Activated CD8-positive, alpha-beta T cell treated with anti-CD3 and anti-CD28 coated beads, Interleukin-2, amount 10 ng/mL, durations not matched to agents 7 days and 5 days (primary cell): Measurements from ENCODE around the gene HIVEP2. TPM values are rescaled to one million over a fixed set of nuclear protein-coding genes. Genes with fewer than 3 reads are reported as not detected.
A peak's percentile ranks its signal among the peaks of the same experiment; 100 is the strongest.

ENCODE experiments used
- ATAC-seq: fragments of 150-1000 bp; cut with Tn5 transposase; one replicate; pipeline ENCODE4 v1.10.0; 2021; ENCODE audit warnings: moderate library complexity
- CTCF ChIA-PET: fragments of 350-600 bp; sonication (Branson Sonifier 250); formaldehyde crosslinking; loops from one replicate; lab custom pipeline; 2021; ENCODE audit warnings: antibody characterized with exemption; lab: Charles Lee
- POLR2A ChIA-PET: fragments of 350-600 bp; sonication (Branson Sonifier 250); formaldehyde crosslinking; loops from one replicate; lab custom pipeline; 2021; ENCODE audit warnings: antibody characterized with exemption; lab: Charles Lee
- DNase-seq: peaks from one replicate; pipeline ENCODE4 v3.0.0-alpha.2; 2020
- H3K27ac Mint-ChIP-seq: one replicate; pipeline ENCODE4 v1.8.0; 2021; ENCODE audit warnings: mild to moderate bottlenecking, mixed read lengths
- H3K27me3 Mint-ChIP-seq: one replicate; pipeline ENCODE4 v1.8.0; 2021; ENCODE audit warnings: low read depth, mixed read lengths
- H3K36me3 Mint-ChIP-seq: one replicate; pipeline ENCODE4 v1.8.0; 2021; ENCODE audit warnings: low read depth, mixed read lengths
- H3K4me1 Mint-ChIP-seq: one replicate; pipeline ENCODE4 v1.8.0; 2021; ENCODE audit warnings: low read depth, mixed read lengths
- H3K4me3 Mint-ChIP-seq: one replicate; pipeline ENCODE4 v1.8.0; 2021; ENCODE audit warnings: mild to moderate bottlenecking, mixed read lengths
- H3K9me3 Mint-ChIP-seq: one replicate; pipeline ENCODE4 v1.8.0; 2022; ENCODE audit warnings: mixed read lengths; ENCODE audit not compliant: insufficient read depth
- total RNA-seq, 2 experiments: library from RNA; stranded (reverse); gene quantifications; one replicate each; pipeline ENCODE4 v1.2.3, GENCODE V29; 2021

The HIVEP2 gene
- total RNA-seq, 2 experiments from 2014 or later, result 22.8 to 23.1 TPM

DNA sequence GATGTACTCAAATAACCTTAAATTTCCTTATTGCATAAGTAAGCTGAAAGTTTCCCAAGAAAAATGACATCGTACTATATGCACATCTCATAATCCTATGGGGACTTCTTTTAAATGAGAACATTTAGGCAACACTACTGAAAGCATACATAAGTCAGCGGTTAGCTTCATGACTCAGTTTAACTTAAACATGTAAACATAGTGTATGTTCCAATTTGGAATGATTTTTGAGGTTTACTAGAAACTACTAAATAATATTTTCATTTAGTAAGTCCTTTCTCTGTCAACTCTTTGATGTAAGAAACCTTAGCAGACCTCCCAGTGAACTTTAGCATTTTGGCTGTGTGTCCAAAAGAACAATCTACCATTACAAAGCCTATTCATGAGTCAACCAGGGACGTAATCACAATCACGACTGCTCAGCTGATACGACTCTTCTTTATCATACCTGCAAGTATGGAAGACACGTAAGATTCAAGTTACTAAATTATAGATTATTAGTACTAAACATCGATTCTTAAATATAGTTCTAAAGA lies 19.3 kb downstream of the HIVEP2 start:
- CTCF ChIA-PET, result interaction anchor here (1.0 to 2.3 kb wide), 10 partner anchors 9 to 85 kb away, joined by 3 to 13 read pairs (median 4); no protein-coding TSS in a partner anchor
- peaks cover 41% of the 10 kb centered on the region for H3K4me1 Mint-ChIP-seq
- H3K9me3 Mint-ChIP-seq, result no peaks in the 10 kb centered on the region
- no peak for DNase-seq
- H3K27ac Mint-ChIP-seq, result peak overlapping the region; percentile 59
- peaks cover 14% of the 10 kb centered on the region for H3K36me3 Mint-ChIP-seq
- H3K4me3 Mint-ChIP-seq, result peak overlapping the region; percentile 27
- ATAC-seq, result no peak
- POLR2A ChIA-PET, result interaction anchor here (1.0 to 6.9 kb wide), 13 partner anchors 11 to 82 kb away, joined by 3 to 69 read pairs (median 24); partner anchors contain the start of gene HIVEP2
- no peaks in the 10 kb centered on the region for H3K27me3 Mint-ChIP-seq

DNA sequence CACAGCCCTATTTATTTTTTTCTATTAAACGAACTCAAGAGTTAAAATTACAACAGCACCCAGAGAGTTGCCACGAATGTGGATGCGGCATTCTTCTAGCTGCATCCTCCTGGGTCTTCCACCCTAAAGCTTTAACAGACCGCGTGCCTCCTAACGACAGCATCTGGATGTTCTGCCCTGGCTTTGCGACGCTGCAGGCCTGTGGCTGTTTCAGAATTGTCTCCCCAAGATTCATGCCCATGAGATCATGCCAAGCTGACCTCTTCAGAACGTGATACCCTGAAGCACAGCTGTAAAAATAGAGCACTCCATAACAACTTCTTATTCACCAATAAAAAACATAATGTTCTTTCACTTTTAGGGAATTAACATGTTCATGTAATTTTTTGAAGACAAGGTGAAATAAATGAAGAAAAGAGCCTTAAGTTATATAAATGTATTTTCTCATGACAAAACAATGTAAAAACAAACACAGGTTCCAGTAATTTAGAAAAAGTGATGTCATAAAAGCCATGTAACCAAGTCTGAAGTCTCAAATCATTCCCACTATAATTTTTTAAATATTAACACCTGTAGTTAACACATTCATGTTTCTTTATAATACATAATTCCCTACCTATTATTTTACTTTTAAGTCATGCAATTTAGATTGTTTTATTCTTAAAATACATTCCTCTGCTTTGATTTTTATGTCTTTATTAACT lies 26.5 kb downstream of the HIVEP2 start:
- H3K9me3 Mint-ChIP-seq, result no peaks in the 10 kb centered on the region
- ATAC-seq, result no peak
- H3K36me3 Mint-ChIP-seq, result peaks cover 25% of the 10 kb centered on the region
- no peak for DNase-seq
- peak overlapping the region; percentile 8 for H3K27ac Mint-ChIP-seq
- H3K4me3 Mint-ChIP-seq, result no peak overlapping the region
- POLR2A ChIA-PET, result interaction anchor here (1.0 to 3.1 kb wide), 5 partner anchors 8 to 61 kb away, joined by 3 to 9 read pairs (median 4); partner anchors contain the start of gene HIVEP2
- H3K4me1 Mint-ChIP-seq, result peaks cover 56% of the 10 kb centered on the region
- CTCF ChIA-PET, result interaction anchor here (1.2 to 2.5 kb wide), 3 partner anchors 11 to 171 kb away, joined by 3 to 6 read pairs (median 3); no protein-coding TSS in a partner anchor
- H3K27me3 Mint-ChIP-seq, result no peaks in the 10 kb centered on the region

GRCh38 chr6:142916881-142917280 lies 28.1 kb downstream of the HIVEP2 start:
- ChIA-PET CTCF (interaction anchor here (0.9 to 2.2 kb wide), 4 partner anchors 9 to 224 kb away, joined by 3 to 13 read pairs (median 5); no protein-coding TSS in a partner anchor), POLR2A (interaction anchor here (0.7 to 5.2 kb wide), 2 partner anchors 10 to 30 kb away, joined by 3 to 69 read pairs; no protein-coding TSS in a partner anchor)
- no peak for ATAC-seq
- Mint-ChIP-seq H3K9me3 (no peaks in the 10 kb centered on the region), H3K36me3 (peaks cover 32% of the 10 kb centered on the region), H3K4me1 (peaks cover 68% of the 10 kb centered on the region), H3K27ac (no peak overlapping the region), H3K4me3 (no peak overlapping the region), H3K27me3 (no peaks in the 10 kb centered on the region)
- DNase-seq, result no peak

DNA sequence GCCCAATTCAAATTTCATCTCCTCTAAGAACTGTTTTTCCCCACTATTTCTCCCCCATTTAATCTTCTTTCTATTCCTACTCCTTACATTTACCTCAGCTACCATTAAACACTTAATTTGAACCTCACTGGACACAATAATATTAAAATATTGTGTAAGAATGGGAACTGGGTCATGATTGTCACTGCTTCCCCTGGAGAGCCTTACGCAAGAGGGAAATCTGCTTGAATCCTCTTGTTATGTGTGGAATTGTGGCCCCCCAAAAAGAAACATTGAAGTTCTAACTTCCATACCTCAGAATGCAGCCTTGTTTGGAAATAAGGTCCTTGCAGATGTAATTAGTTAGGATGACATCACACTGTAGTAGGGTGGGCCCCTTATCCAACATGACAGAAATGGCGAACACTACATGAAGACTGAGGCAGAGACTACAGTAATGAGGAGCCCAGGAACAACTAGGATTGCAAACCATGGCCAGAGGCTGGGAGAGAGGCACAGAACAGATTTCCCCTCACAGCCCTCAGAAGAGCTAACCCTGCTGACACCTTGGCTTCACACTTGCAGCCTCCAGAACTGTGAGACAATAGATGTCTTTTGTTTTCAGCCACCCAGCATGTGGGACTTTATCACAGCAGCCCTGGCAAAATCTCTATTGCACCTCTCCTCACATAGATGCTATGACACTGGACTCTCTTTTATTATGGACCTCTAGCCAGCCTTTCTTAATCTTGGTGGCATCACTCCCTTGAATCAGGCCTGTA lies 29.9 kb downstream of the HIVEP2 start:
- CTCF ChIA-PET, result interaction anchor here (0.7 to 2.2 kb wide), 2 partner anchors 13 to 29 kb away, joined by 3 to 7 read pairs; no protein-coding TSS in a partner anchor
- Mint-ChIP-seq H3K4me3 (no peak overlapping the region), H3K27ac (peak overlapping the region; percentile 8), H3K4me1 (peaks cover 76% of the 10 kb centered on the region), H3K36me3 (peaks cover 33% of the 10 kb centered on the region), H3K27me3 (no peaks in the 10 kb centered on the region), H3K9me3 (no peaks in the 10 kb centered on the region)
- ATAC-seq, result no peak
- no peak for DNase-seq
- POLR2A ChIA-PET, result interaction anchor here (1.1 to 5.2 kb wide), 4 partner anchors 12 to 72 kb away, joined by 3 to 69 read pairs (median 4); partner anchors contain the start of gene HIVEP2

GRCh38 chr6:142914369-142914768 lies 30.6 kb downstream of the HIVEP2 start:
- peaks cover 79% of the 10 kb centered on the region for H3K4me1 Mint-ChIP-seq
- no peak overlapping the region for H3K4me3 Mint-ChIP-seq
- no peaks in the 10 kb centered on the region for H3K27me3 Mint-ChIP-seq
- peaks cover 33% of the 10 kb centered on the region for H3K36me3 Mint-ChIP-seq
- no peaks in the 10 kb centered on the region for H3K9me3 Mint-ChIP-seq
- CTCF ChIA-PET, result interaction anchor here (0.7 to 2.2 kb wide), 4 partner anchors 11 to 57 kb away, joined by 3 to 9 read pairs (median 4); no protein-coding TSS in a partner anchor
- no peak for DNase-seq
- POLR2A ChIA-PET, result interaction anchor here (0.9 to 5.2 kb wide), 6 partner anchors 13 to 146 kb away, joined by 3 to 69 read pairs (median 4); partner anchors contain the start of gene HIVEP2
- ATAC-seq, result no peak
- H3K27ac Mint-ChIP-seq, result no peak overlapping the region

- POLR2A ChIA-PET, result interaction anchor here (0.6 to 5.2 kb wide), 11 partner anchors 11 to 146 kb away, joined by 3 to 69 read pairs (median 5); partner anchors contain the start of gene HIVEP2
- Mint-ChIP-seq H3K27me3 (no peaks in the 10 kb centered on the region), H3K4me3 (peak overlapping the region; percentile 73), H3K4me1 (peaks cover 75% of the 10 kb centered on the region), H3K9me3 (no peaks in the 10 kb centered on the region), H3K27ac (peak overlapping the region; percentile 98), H3K36me3 (peaks cover 31% of the 10 kb centered on the region)
- DNase-seq, result peak; percentile 86
- CTCF ChIA-PET, result interaction anchor here (0.7 to 2.2 kb wide), 12 partner anchors 13 to 113 kb away, joined by 3 to 9 read pairs (median 4); no protein-coding TSS in a partner anchor
- peak; percentile 95 for ATAC-seq
Observed at GRCh38 chr6:142913511-142914047, 31.4 kb downstream of the HIVEP2 start.

DNA sequence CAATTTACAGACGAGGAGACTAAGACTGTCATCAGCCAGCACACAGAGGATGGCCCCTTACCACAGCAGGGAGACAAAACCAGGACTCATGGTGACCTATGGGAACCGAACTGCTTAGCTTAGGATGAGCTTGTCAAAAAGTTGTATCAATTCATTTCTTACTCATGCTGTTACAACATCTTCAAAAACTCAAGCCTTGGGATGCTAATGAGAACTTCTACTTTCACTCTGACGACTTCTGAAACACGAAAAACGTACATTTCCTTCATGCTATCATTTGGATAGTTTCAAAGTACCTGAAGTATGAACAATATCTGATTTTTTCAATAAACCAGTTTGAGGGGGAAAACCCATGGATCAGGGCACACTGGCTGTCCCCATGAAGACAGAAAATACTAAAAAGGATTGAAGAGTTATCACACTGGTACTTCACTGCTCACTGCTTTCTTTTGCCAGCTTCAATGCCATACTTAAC lies 31.9 kb downstream of the HIVEP2 start:
- peak overlapping the region; percentile 98 for H3K27ac Mint-ChIP-seq

GRCh38 chr6:142912125-142912524 lies 32.9 kb downstream of the HIVEP2 start:
- H3K4me3 Mint-ChIP-seq, result no peak overlapping the region
- H3K27ac Mint-ChIP-seq, result peak overlapping the region; percentile 98
- ChIA-PET CTCF (interaction anchor here (0.9 to 2.2 kb wide), 6 partner anchors 27 to 115 kb away, joined by 3 to 9 read pairs (median 4); no protein-coding TSS in a partner anchor), POLR2A (interaction anchor here (1.3 to 5.2 kb wide), 4 partner anchors 9 to 55 kb away, joined by 5 to 69 read pairs (median 6); no protein-coding TSS in a partner anchor)
- DNase-seq, result no peak
- ATAC-seq, result no peak
- H3K27me3 Mint-ChIP-seq, result no peaks in the 10 kb centered on the region
- no peaks in the 10 kb centered on the region for H3K9me3 Mint-ChIP-seq
- H3K4me1 Mint-ChIP-seq, result peaks cover 85% of the 10 kb centered on the region
- H3K36me3 Mint-ChIP-seq, result peaks cover 39% of the 10 kb centered on the region

More for the DNA sequence above, 31.9 kb downstream of the HIVEP2 start:
- Mint-ChIP-seq H3K4me1 (peaks cover 76% of the 10 kb centered on the region), H3K4me3 (peak overlapping the region; percentile 73), H3K27me3 (no peaks in the 10 kb centered on the region), H3K9me3 (no peaks in the 10 kb centered on the region), H3K36me3 (peaks cover 31% of the 10 kb centered on the region)
- ATAC-seq (peak; percentile 32), DNase-seq (no peak)
- ChIA-PET CTCF (interaction anchor here (0.7 to 2.2 kb wide), 11 partner anchors 20 to 114 kb away, joined by 3 to 9 read pairs (median 4); no protein-coding TSS in a partner anchor), POLR2A (interaction anchor here (0.6 to 5.2 kb wide), 8 partner anchors 10 to 56 kb away, joined by 3 to 69 read pairs (median 5); no protein-coding TSS in a partner anchor)

DNA sequence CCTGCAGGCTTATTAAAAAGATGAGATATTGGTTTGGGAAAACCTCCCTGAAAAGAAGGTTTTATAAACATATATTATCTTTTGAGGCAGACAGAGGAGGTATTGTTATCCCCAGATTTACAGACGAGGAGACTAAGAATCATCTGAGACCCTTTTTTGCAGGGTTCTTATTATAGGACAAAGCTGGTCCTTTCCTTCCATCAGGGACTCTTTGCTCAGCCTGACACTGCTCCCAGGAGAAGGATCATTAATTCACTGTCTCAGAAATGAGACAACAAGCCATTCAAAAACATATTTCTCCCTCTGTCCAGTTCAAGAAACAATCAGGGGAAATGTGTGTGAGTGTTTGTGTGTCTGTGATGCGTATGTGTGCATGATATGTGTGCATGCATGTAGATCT lies 33.5 kb downstream of the HIVEP2 start:
- DNase-seq (no peak), ATAC-seq (no peak)
- ChIA-PET CTCF (no interaction called here), POLR2A (interaction anchor here (1.2 kb wide), 1 partner anchor 15 kb away, joined by 6 read pairs; no protein-coding TSS in a partner anchor)
- Mint-ChIP-seq H3K27me3 (no peaks in the 10 kb centered on the region), H3K9me3 (no peaks in the 10 kb centered on the region), H3K4me3 (no peak overlapping the region), H3K27ac (no peak overlapping the region), H3K4me1 (peaks cover 91% of the 10 kb centered on the region), H3K36me3 (peaks cover 41% of the 10 kb centered on the region)

DNA sequence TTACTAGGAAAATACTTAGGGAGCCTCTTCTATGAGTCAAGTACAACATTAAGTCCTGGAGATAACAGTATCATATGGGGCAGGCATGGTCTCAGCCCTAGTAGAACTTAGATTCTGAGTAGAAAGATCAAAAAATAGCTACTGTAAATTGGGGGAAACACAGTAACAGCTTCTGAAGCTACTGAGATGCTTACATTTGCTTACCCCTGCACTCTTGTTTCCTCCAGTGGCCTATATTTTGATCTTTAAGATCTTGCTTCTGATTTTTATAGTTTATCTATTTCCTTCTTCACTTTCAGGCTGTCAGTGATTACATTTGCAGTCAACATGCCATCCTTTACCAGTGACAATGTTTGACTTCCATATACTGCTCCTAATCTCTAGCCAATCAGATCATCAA lies 35.3 kb downstream of the HIVEP2 start:
- Mint-ChIP-seq H3K27me3 (no peaks in the 10 kb centered on the region), H3K4me1 (peaks cover 81% of the 10 kb centered on the region), H3K36me3 (peaks cover 30% of the 10 kb centered on the region), H3K9me3 (no peaks in the 10 kb centered on the region), H3K27ac (peak overlapping the region; percentile 31), H3K4me3 (no peak overlapping the region)
- ChIA-PET POLR2A (interaction anchor here (0.6 kb wide), 1 partner anchor 37 kb away, joined by 4 read pairs; no protein-coding TSS in a partner anchor), CTCF (interaction anchor here (1.0 kb wide), 1 partner anchor 12 kb away, joined by 3 read pairs; no protein-coding TSS in a partner anchor)
- DNase-seq, result no peak
- no peak for ATAC-seq
